DOHH2 (cell line): Measurements from ENCODE around the gene MACROD2.

ENCODE experiments used
- CTCF ChIP-seq: fragments of 200-600 bp; sonication (generic); IDR thresholded peaks from one replicate; pipeline ENCODE4 v1.5.1; 2014; ENCODE audit warnings: antibody characterized with exemption, mild to moderate bottlenecking, low read depth, low read length; ENCODE audit not compliant: poor library complexity, severe bottlenecking
- EZH2phosphoT487 ChIP-seq: fragments of 200-600 bp; sonication (generic); IDR thresholded peaks from 2 replicates; pipeline ENCODE4 v1.6.1; 2017; ENCODE audit warnings: borderline replicate concordance, mild to moderate bottlenecking, antibody characterized with exemption, low read length, moderate library complexity, mixed read lengths

GRCh38 chr20:15832512-15832911 is 1837.2 kb downstream of the MACROD2 start:
- TF ChIP-seq CTCF, result no peak
- no peak for TF ChIP-seq EZH2phosphoT487
